AG04449 (cell line): ENCODE results near the gene REPIN1.

ENCODE experiments used
- CTCF ChIA-PET: fragments of 350-600 bp; formaldehyde crosslinking; extraction: SDS; loops from one replicate; lab custom pipeline; 2021; ENCODE audit warnings: antibody characterized with exemption; lab: Yijun Ruan, JAX
- POLR2A ChIA-PET: fragments of 400-600, 350-600 bp; formaldehyde crosslinking; extraction: SDS; loops from one replicate; lab custom pipeline; 2020; ENCODE audit warnings: antibody characterized with exemption, inconsistent platforms; lab: Yijun Ruan, JAX
- DNase-seq: peaks from one replicate; pipeline ENCODE4 v3.0.0-alpha.2; 2010; ENCODE audit warnings: low read depth, low spot score
- H3K4me3 ChIP-seq: 2 replicates; pipeline ENCODE4 v1.5.1; 2011; ENCODE audit warnings: low read depth, mild to moderate bottlenecking, control low read depth, low read length
- CTCF ChIP-seq: IDR thresholded peaks from one replicate; pipeline ENCODE4 v1.5.1; 2011; ENCODE audit warnings: mild to moderate bottlenecking, moderate library complexity, low read length, control low read depth, inconsistent platforms; ENCODE audit not compliant: insufficient read depth; ENCODE audit errors: missing control alignments

Gene REPIN1

GRCh38 chr7:150360363-150361058, 8.1 kb upstream of the REPIN1 start:
- POLR2A ChIA-PET, result no interaction called here
- CTCF ChIA-PET, result interaction anchor here (0.7 kb wide), 1 partner anchor 60 kb away, joined by 3 read pairs; no protein-coding TSS in a partner anchor
- DNase-seq, result no peak
- no peak overlapping the region for H3K4me3 ChIP-seq
- no peak for TF ChIP-seq CTCF

GRCh38 chr7:150361402-150361801, 7.2 kb upstream of the REPIN1 start:
- CTCF ChIA-PET, result no interaction called here
- no peak overlapping the region for H3K4me3 ChIP-seq
- no peak for TF ChIP-seq CTCF
- POLR2A ChIA-PET, result no interaction called here
- no peak for DNase-seq

- POLR2A ChIA-PET, result no interaction called here
- DNase-seq, result no peak
- no peak for TF ChIP-seq CTCF
- CTCF ChIA-PET, result interaction anchor here (0.8 kb wide), 1 partner anchor 60 kb away, joined by 3 read pairs; no protein-coding TSS in a partner anchor
- no peak overlapping the region for H3K4me3 ChIP-seq
These were observed 6.6 kb upstream of the REPIN1 start for GRCh38 chr7:150361807-150362621.

GRCh38 chr7:150363370-150363769, 5.3 kb upstream of the REPIN1 start:
- H3K4me3 ChIP-seq, result no peak overlapping the region
- no peak for TF ChIP-seq CTCF
- POLR2A ChIA-PET, result no interaction called here
- CTCF ChIA-PET, result interaction anchor here (1.0 kb wide), 1 partner anchor 8 kb away, joined by 4 read pairs; no protein-coding TSS in a partner anchor
- no peak for DNase-seq

- CTCF ChIA-PET, result interaction anchor here (1.0 to 1.2 kb wide), 2 partner anchors 9 to 10 kb away, joined by 4 read pairs; no protein-coding TSS in a partner anchor
- no peak for TF ChIP-seq CTCF
- no peak for DNase-seq
- H3K4me3 ChIP-seq, result no peak overlapping the region
- POLR2A ChIA-PET, result no interaction called here
These were observed 4.8 kb upstream of the REPIN1 start for GRCh38 chr7:150363872-150364271.

GRCh38 chr7:150365194-150365593, 3.4 kb upstream of the REPIN1 start:
- CTCF ChIA-PET, result interaction anchor here (0.9 to 4.9 kb wide), 4 partner anchors 9 to 66 kb away, joined by 3 to 37 read pairs (median 4); no protein-coding TSS in a partner anchor
- POLR2A ChIA-PET, result no interaction called here
- DNase-seq, result no peak
- no peak overlapping the region for H3K4me3 ChIP-seq
- TF ChIP-seq CTCF, result no peak
